Spleen (tissue), 11 donors: ENCODE data around the gene TBXA2R. TPM values are rescaled to one million over a fixed set of nuclear protein-coding genes. Genes with fewer than 3 reads are reported as not detected.

Experiments used
- DNase-seq: peaks from one replicate; pipeline ENCODE4 v3.0.0-alpha.2; 2020
- H3K27ac ChIP-seq, 8 donors: fragments of 200-600 bp; sonication (generic) in 7 of 8; 1 replicate in 4 of 8; 2 replicates in 4 of 8; pipeline versions ENCODE4 v1.5.0 to v1.8.0; 2016 to 2021; ENCODE audit warnings: inconsistent platforms in 4 of 8, mild to moderate bottlenecking in 4 of 8, moderate library complexity in 1 of 8
- H3K27me3 ChIP-seq, 7 donors: fragments of 200-600 bp; sonication (generic) in 6 of 7; replicated peaks in 1 of 7; 1 replicate in 4 of 7; 2 replicates in 3 of 7; pipeline versions ENCODE4 v1.5.0 to v1.8.0; 2016 to 2021; ENCODE audit warnings: inconsistent platforms in 3 of 7, mild to moderate bottlenecking in 1 of 7
- H3K36me3 ChIP-seq, 6 donors: fragments of 200-600 bp; sonication (generic) in 5 of 6; 1 replicate in 4 of 6; 2 replicates in 2 of 6; pipeline versions ENCODE4 v1.5.0 to v1.8.0; 2016 to 2021; ENCODE audit warnings: inconsistent platforms in 2 of 6
- H3K4me1 ChIP-seq, 6 donors: fragments of 200-600 bp; sonication (generic) in 5 of 6; 1 replicate in 3 of 6; 2 replicates in 3 of 6; pipeline versions ENCODE4 v1.5.0 to v1.8.0; 2016 to 2021; ENCODE audit warnings: inconsistent platforms in 3 of 6
- H3K4me3 ChIP-seq, 8 donors: fragments of 200-600 bp; sonication (generic) in 7 of 8; 1 replicate in 4 of 8; 2 replicates in 4 of 8; pipeline versions ENCODE4 v1.5.0 to v1.8.0; 2016 to 2021; ENCODE audit warnings: inconsistent platforms in 4 of 8, mild to moderate bottlenecking in 4 of 8, moderate library complexity in 2 of 8
- H3K9me3 ChIP-seq, 8 donors: fragments of 200-600 bp; sonication (generic) in 7 of 8; 1 replicate in 4 of 8; 2 replicates in 4 of 8; pipeline versions ENCODE4 v1.5.0 to v1.8.0; 2016 to 2021; ENCODE audit warnings: inconsistent platforms in 4 of 8
- POLR2A ChIP-seq, 3 donors: fragments of 450-650 bp; IDR thresholded peaks; one replicate each; pipeline ENCODE4 v1.5.1; 2017; ENCODE audit warnings: antibody characterized with exemption in 3 of 3, mild to moderate bottlenecking in 1 of 3
- POLR2AphosphoS5 ChIP-seq, 3 donors: sonication (generic); formaldehyde crosslinking; IDR thresholded peaks; one replicate each; pipeline ENCODE4 v1.5.1; 2017; ENCODE audit warnings: antibody characterized with exemption in 3 of 3
- WGBS, 5 donors: extraction: QIAGEN DNeasy Blood & Tissue Kit in 3 of 5; methylation state at CpG; one replicate each; pipeline versions ENCODE4 v1.1.5 to v1.1.7; 2013 to 2018; 5-methylcytosine and 5-hydroxymethylcytosine counted together
- intact Hi-C: fragments of 100-400 bp; cut with DNase I; formaldehyde crosslinking; loops from one replicate; pipeline ENCODE4 v1.15.0; 2023; ENCODE audit warnings: low total_unique reads
- polyA plus RNA-seq, 3 donors: library from polyadenylated mRNA; stranded (reverse); fragments of 200-250 nt; gene quantifications; one replicate each; pipeline ENCODE4 v1.2.1, GENCODE V29; 2013
- small RNA-seq, 4 donors: library from RNA; depleted of rRNA; stranded (forward); fragments of <200 nt; gene quantifications; one replicate each; pipeline ENCODE3, GENCODE V24; 2016
- total RNA-seq, 7 donors: library from RNA; depleted of rRNA in 3 of 7; stranded (reverse); fragments of >200 nt in 3 of 7; fragmentation: NEBNext Ultra II Directional in 4 of 7; extraction: Animal tissue kit (Norgen Biotek cat#: 25700) in 4 of 7; gene quantifications; one replicate each; pipeline versions ENCODE4 v1.1.0 to v1.2.1, GENCODE V29; 2016 to 2021
- TF ChIP-seq, protein P1 (sequence below), 11 experiments: fragments of 200-600 bp in 7 of 11; fragments of 450-650 bp in 4 of 11; sonication (generic) in 4 of 11; IDR thresholded peaks in 8 of 11; conservative IDR thresholded peaks in 3 of 11; 1 replicate in 7 of 11; 2 replicates in 4 of 11; pipeline versions ENCODE4 v1.4.0 to v1.8.0; 2016 to 2021; ENCODE audit warnings: antibody characterized with exemption in 11 of 11, inconsistent platforms in 4 of 11, mild to moderate bottlenecking in 1 of 11
- donor health status: healthy with polysubstance abuse.
- donor health status: DM: no; HTN: no; CAD: no; lungs with moderate emphysema.
- donor health status: DM: no; HTN: no; CAD: no.
- donor health status: Bipolar disorder and iron deficiency.
- donor health status: healthy.
- donor health status: DM: no; HTN: no; CAD: no.
- donor health status: DM: yes; HTN: yes; CAD: no.

Gene TBXA2R
- total and polyA plus RNA-seq, 10 donors, result 2.1 to 16.1 (median 10.5) TPM

GRCh38 chr19:3544742-3545668 is 61.7 kb downstream of the TBXA2R start:
- Histone ChIP-seq H3K4me3 (no peak overlapping the region), H3K4me1 (peaks cover 0 to 44% (median 17%) of the 10 kb centered on the region in 6 donors), H3K27ac (peak overlapping the region in 3 of 8 donors; percentile 1 to 50 (median 33)), H3K36me3 (peaks cover 0 to 86% (median 39%) of the 10 kb centered on the region in 6 donors), H3K27me3 (no peaks in the 10 kb centered on the region), H3K9me3 (no peaks in the 10 kb centered on the region)
- TF ChIP-seq POLR2A (IDR thresholded peaks at IDR 0.05), result no peak
- peak; percentile 63 to 77 (median 64) for TF ChIP-seq POLR2AphosphoS5 (IDR thresholded peaks at IDR 0.05)
- TF ChIP-seq, protein P1, sequence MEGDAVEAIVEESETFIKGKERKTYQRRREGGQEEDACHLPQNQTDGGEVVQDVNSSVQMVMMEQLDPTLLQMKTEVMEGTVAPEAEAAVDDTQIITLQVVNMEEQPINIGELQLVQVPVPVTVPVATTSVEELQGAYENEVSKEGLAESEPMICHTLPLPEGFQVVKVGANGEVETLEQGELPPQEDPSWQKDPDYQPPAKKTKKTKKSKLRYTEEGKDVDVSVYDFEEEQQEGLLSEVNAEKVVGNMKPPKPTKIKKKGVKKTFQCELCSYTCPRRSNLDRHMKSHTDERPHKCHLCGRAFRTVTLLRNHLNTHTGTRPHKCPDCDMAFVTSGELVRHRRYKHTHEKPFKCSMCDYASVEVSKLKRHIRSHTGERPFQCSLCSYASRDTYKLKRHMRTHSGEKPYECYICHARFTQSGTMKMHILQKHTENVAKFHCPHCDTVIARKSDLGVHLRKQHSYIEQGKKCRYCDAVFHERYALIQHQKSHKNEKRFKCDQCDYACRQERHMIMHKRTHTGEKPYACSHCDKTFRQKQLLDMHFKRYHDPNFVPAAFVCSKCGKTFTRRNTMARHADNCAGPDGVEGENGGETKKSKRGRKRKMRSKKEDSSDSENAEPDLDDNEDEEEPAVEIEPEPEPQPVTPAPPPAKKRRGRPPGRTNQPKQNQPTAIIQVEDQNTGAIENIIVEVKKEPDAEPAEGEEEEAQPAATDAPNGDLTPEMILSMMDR (IDR thresholded peaks at IDR 0.05 in 8 of 11, conservative IDR thresholded peaks at IDR 0.05 in 3 of 11), result peak; percentile 89 to 98 (median 94)
- peak; percentile 94 for DNase-seq
- WGBS, 5 donors, result 54 to 73% (median 64%) methylated on average over 17 to 30 of the region's 30 CpGs
- intact Hi-C loops, result no loop called here

Small RNA genes within 50 kb of the gene (small RNA-seq; reads per million reads assigned to genes)
- gene AC005786.1, result 0 reads per million in 4 donors

Other genes starting within 250 kb of the TBXA2R start
- 100 to 1,000 TPM in 2 of 7 donors, 10 to 100 TPM in 5; 65.4 to 125 (median 77.1) TPM for gene NFIC, start 240.3 kb downstream of the TBXA2R start, total RNA-seq
- gene NFIC, start 240.3 kb downstream of the TBXA2R start, polyA plus RNA-seq, result 10 to 100 TPM in 1 of 3 donors, 1 to 10 TPM in 2; 4.1 to 23.4 (median 4.2) TPM
- 1 to 10 TPM in 4 of 7 donors, not detected in 3; 1.2 to 3.0 (median 2.0) TPM for gene SMIM24, start 126.3 kb downstream of the TBXA2R start, total RNA-seq
- gene SMIM24, start 126.3 kb downstream of the TBXA2R start, polyA plus RNA-seq, result 1 to 10 TPM in 1 of 3 donors, under 1 TPM in 2; 0.63 to 1.7 (median 0.80) TPM
- not detected for gene SMIM44, start 123.4 kb downstream of the TBXA2R start, total RNA-seq
- gene SMIM44, start 123.4 kb downstream of the TBXA2R start, polyA plus RNA-seq, result not detected
- 10 to 100 TPM in 4 of 7 donors, 1 to 10 TPM in 3; 6.9 to 13.7 (median 11.2) TPM for gene DOHH, start 106.2 kb downstream of the TBXA2R start, total RNA-seq
- 10 to 100 TPM in 2 of 3 donors, 1 to 10 TPM in 1; 6.6 to 16.8 (median 10.1) TPM for gene DOHH, start 106.2 kb downstream of the TBXA2R start, polyA plus RNA-seq
- 10 to 100 TPM; 26.4 to 53.6 (median 47.3) TPM for gene FZR1, start 100.6 kb downstream of the TBXA2R start, total RNA-seq
- 10 to 100 TPM in 2 of 3 donors, 1 to 10 TPM in 1; 9.8 to 26.1 (median 11.2) TPM for gene FZR1, start 100.6 kb downstream of the TBXA2R start, polyA plus RNA-seq
- gene TEKTIP1, start 67.7 kb downstream of the TBXA2R start, total RNA-seq, result 1 to 10 TPM in 6 of 7 donors, not detected in 1; 2.7 to 7.4 (median 4.8) TPM
- 1 to 10 TPM; 1.2 to 1.5 (median 1.2) TPM for gene TEKTIP1, start 67.7 kb downstream of the TBXA2R start, polyA plus RNA-seq
- gene MFSD12, start 49.3 kb downstream of the TBXA2R start, total RNA-seq, result 100 to 1,000 TPM in 3 of 7 donors, 10 to 100 TPM in 4; 62.8 to 131 (median 98.6) TPM
- 10 to 100 TPM; 31.0 to 63.9 (median 37.6) TPM for gene MFSD12, start 49.3 kb downstream of the TBXA2R start, polyA plus RNA-seq
- 10 to 100 TPM; 49.4 to 74.1 (median 62.8) TPM for gene HMG20B, start 33.9 kb downstream of the TBXA2R start, total RNA-seq
- gene HMG20B, start 33.9 kb downstream of the TBXA2R start, polyA plus RNA-seq, result 10 to 100 TPM; 52.4 to 82.2 (median 71.4) TPM
- 1 to 10 TPM; 3.4 to 9.2 (median 5.4) TPM for gene GIPC3, start 21.4 kb downstream of the TBXA2R start, total RNA-seq
- gene GIPC3, start 21.4 kb downstream of the TBXA2R start, polyA plus RNA-seq, result 1 to 10 TPM in 1 of 3 donors, under 1 TPM in 2; 0.80 to 2.3 (median 0.96) TPM
- 10 to 100 TPM; 18.9 to 27.1 (median 25.7) TPM for gene CACTIN, start 19.9 kb upstream of the TBXA2R start, total RNA-seq
- gene CACTIN, start 19.9 kb upstream of the TBXA2R start, polyA plus RNA-seq, result 10 to 100 TPM; 10.8 to 21.1 (median 12.0) TPM
- 10 to 100 TPM; 30.2 to 41.9 (median 38.8) TPM for gene PIP5K1C, start 93.6 kb upstream of the TBXA2R start, total RNA-seq
- 10 to 100 TPM in 1 of 3 donors, 1 to 10 TPM in 2; 6.2 to 21.4 (median 7.6) TPM for gene PIP5K1C, start 93.6 kb upstream of the TBXA2R start, polyA plus RNA-seq
- 1 to 10 TPM in 6 of 7 donors, under 1 TPM in 1; 0.75 to 9.0 (median 2.5) TPM for gene TJP3, start 101.5 kb upstream of the TBXA2R start, total RNA-seq
- gene TJP3, start 101.5 kb upstream of the TBXA2R start, polyA plus RNA-seq, result 1 to 10 TPM in 2 of 3 donors, under 1 TPM in 1; 0.39 to 1.1 (median 1.1) TPM
- 10 to 100 TPM; 28.8 to 37.1 (median 34.3) TPM for gene APBA3, start 154.8 kb upstream of the TBXA2R start, total RNA-seq
- 10 to 100 TPM; 17.1 to 30.8 (median 17.5) TPM for gene APBA3, start 154.8 kb upstream of the TBXA2R start, polyA plus RNA-seq
- 10 to 100 TPM; 38.7 to 66.2 (median 48.2) TPM for gene MRPL54, start 155.8 kb upstream of the TBXA2R start, total RNA-seq
- gene MRPL54, start 155.8 kb upstream of the TBXA2R start, polyA plus RNA-seq, result 100 to 1,000 TPM; 128 to 157 (median 140) TPM
- not detected for gene RAX2, start 165.4 kb upstream of the TBXA2R start, total RNA-seq
- gene RAX2, start 165.4 kb upstream of the TBXA2R start, polyA plus RNA-seq, result not detected
- 10 to 100 TPM in 6 of 7 donors, 1 to 10 TPM in 1; 8.1 to 22.6 (median 15.2) TPM for gene MATK, start 179.5 kb upstream of the TBXA2R start, total RNA-seq
- 10 to 100 TPM; 16.2 to 19.1 (median 18.7) TPM for gene MATK, start 179.5 kb upstream of the TBXA2R start, polyA plus RNA-seq